HFFc6 (cell line): ENCODE data around the gene TENM3. TPM values are rescaled to one million over a fixed set of nuclear protein-coding genes. Genes with fewer than 3 reads are reported as not detected.
A peak's percentile ranks its signal among the peaks of the same experiment; 100 is the strongest.

Experiments used
- DNase-seq: peaks from one replicate; pipeline ENCODE4 v3.0.0-alpha.2; 2018
- H3K27ac Mint-ChIP-seq: 2 replicates; pipeline ENCODE4 v1.8.0; 2020; ENCODE audit warnings: mild to moderate bottlenecking, mixed read lengths
- H3K27me3 Mint-ChIP-seq: 2 replicates; pipeline ENCODE4 v1.8.0; 2021; ENCODE audit warnings: mild to moderate bottlenecking, moderate library complexity, mixed read lengths; ENCODE audit not compliant: insufficient read depth
- H3K36me3 Mint-ChIP-seq: 2 replicates; pipeline ENCODE4 v1.8.0; 2021; ENCODE audit warnings: low read depth, mixed read lengths
- H3K4me1 Mint-ChIP-seq: 2 replicates; pipeline ENCODE4 v1.8.0; 2020; ENCODE audit warnings: low read depth, mixed read lengths
- H3K4me3 Mint-ChIP-seq: 2 replicates; pipeline ENCODE4 v1.8.0; 2020; ENCODE audit warnings: mild to moderate bottlenecking, moderate library complexity, mixed read lengths
- H3K9me3 Mint-ChIP-seq: 2 replicates; pipeline ENCODE4 v1.8.0; 2020; ENCODE audit warnings: mild to moderate bottlenecking, mixed read lengths
- CTCF ChIP-seq: fragments of 200-600 bp; sonication (generic); IDR thresholded peaks from 2 replicates; pipeline ENCODE4 v1.5.0; 2021; ENCODE audit warnings: antibody characterized with exemption, mild to moderate bottlenecking
- total RNA-seq, 6 experiments: library from RNA; stranded (reverse); fragmentation: NEBNext Ultra II Directional; extraction: Animal tissue kit (Norgen Biotek cat#: 25700); gene quantifications; 2 replicates in 1 of 6; 3 replicates in 5 of 6; pipeline ENCODE4 v1.2.3, GENCODE V29; 2021

TENM3 gene
- total RNA-seq, 6 experiments from 2014 or later, result 31.1 to 52.1 (median 42.0) TPM

- Mint-ChIP-seq H3K4me1 (peaks cover 72% of the 10 kb centered on the region), H3K4me3 (peak overlapping the region; percentile 85), H3K9me3 (peaks cover 6% of the 10 kb centered on the region), H3K27me3 (no peaks in the 10 kb centered on the region), H3K27ac (peak overlapping the region; percentile 77), H3K36me3 (peaks cover 6% of the 10 kb centered on the region)
- no peak for DNase-seq
- TF ChIP-seq CTCF, result no peak
Observed at GRCh38 chr4:182491719-182492118, 248.5 kb downstream of the TENM3 start.

- no peaks in the 10 kb centered on the region for H3K9me3 Mint-ChIP-seq
- no peaks in the 10 kb centered on the region for H3K27me3 Mint-ChIP-seq
- DNase-seq, result peak; percentile 82
- no peak for TF ChIP-seq CTCF
- no peaks in the 10 kb centered on the region for H3K36me3 Mint-ChIP-seq
- H3K4me1 Mint-ChIP-seq, result peaks cover 72% of the 10 kb centered on the region
- H3K4me3 Mint-ChIP-seq, result peak overlapping the region; percentile 85
- peak overlapping the region; percentile 77 for H3K27ac Mint-ChIP-seq
Observed at GRCh38 chr4:182492423-182492822, 249.2 kb downstream of the TENM3 start.

- no peak for TF ChIP-seq CTCF
- H3K9me3 Mint-ChIP-seq, result no peaks in the 10 kb centered on the region
- no peak overlapping the region; the same call in 1 of the 2 replicates for H3K4me3 Mint-ChIP-seq
- no peak overlapping the region for H3K27ac Mint-ChIP-seq
- DNase-seq, result no peak
- no peaks in the 10 kb centered on the region for H3K36me3 Mint-ChIP-seq
- H3K4me1 Mint-ChIP-seq, result peaks cover 64% of the 10 kb centered on the region
- H3K27me3 Mint-ChIP-seq, result no peaks in the 10 kb centered on the region
Observed at GRCh38 chr4:182493377-182493776, 250.2 kb downstream of the TENM3 start.

- H3K9me3 Mint-ChIP-seq, result no peaks in the 10 kb centered on the region
- no peak for DNase-seq
- no peaks in the 10 kb centered on the region for H3K36me3 Mint-ChIP-seq
- no peak for TF ChIP-seq CTCF
- no peak overlapping the region for H3K4me3 Mint-ChIP-seq
- H3K27me3 Mint-ChIP-seq, result no peaks in the 10 kb centered on the region
- peaks cover 57% of the 10 kb centered on the region for H3K4me1 Mint-ChIP-seq
- H3K27ac Mint-ChIP-seq, result no peak overlapping the region
Observed at GRCh38 chr4:182494103-182494502, 250.9 kb downstream of the TENM3 start.

GRCh38 chr4:182495031-182495430, 251.8 kb downstream of the TENM3 start:
- DNase-seq, result no peak
- peaks cover 60% of the 10 kb centered on the region for H3K4me1 Mint-ChIP-seq
- H3K36me3 Mint-ChIP-seq, result no peaks in the 10 kb centered on the region

More at GRCh38 chr4:182495031-182495430, 251.8 kb downstream of the TENM3 start:
- no peak for TF ChIP-seq CTCF
- H3K9me3 Mint-ChIP-seq, result no peaks in the 10 kb centered on the region
- H3K27me3 Mint-ChIP-seq, result no peaks in the 10 kb centered on the region
- H3K27ac Mint-ChIP-seq, result no peak overlapping the region; the same call in 1 of the 2 replicates
- H3K4me3 Mint-ChIP-seq, result peak overlapping the region; percentile 59
